ENCODE data around the gene LRRC4C. TPM values are rescaled to one million over a fixed set of nuclear protein-coding genes. Genes with fewer than 3 reads are reported as not detected.

The LRRC4C gene
- total and polyA plus RNA-seq, 10 of the 15 experiments (the other 5 are each of a cell fraction or from before 2014, with no cell fraction given), result 1.5 TPM; not detected in 9

DNA sequence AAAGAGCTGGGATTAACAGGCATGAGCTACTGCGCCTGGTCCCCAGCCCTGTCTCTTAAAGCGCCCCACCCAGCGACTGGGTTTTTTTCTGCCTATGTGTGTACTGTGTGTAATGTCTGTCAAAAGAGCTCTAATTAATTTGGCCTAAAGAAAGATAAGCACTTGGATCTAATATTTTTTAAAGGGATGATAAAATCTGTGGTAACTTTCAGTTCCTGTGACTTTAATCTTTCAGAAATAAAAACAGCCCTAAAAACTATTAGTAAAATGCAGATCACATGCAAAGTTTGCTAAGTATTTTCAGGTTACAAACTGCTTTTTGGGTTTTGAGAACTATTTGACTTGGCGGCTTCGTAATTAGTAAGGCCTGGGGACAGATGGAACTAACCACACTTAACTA lies 1358.7 kb downstream of the LRRC4C start:
- ChIA-PET POLR2A (no interaction called here), CTCF (no interaction called here), SMC1A (ENCODE audit: uncharacterized antibody, unreplicated experiment) (no interaction called here), RAD21 (ENCODE audit: unreplicated experiment) (no interaction called here)
- no peaks in the 10 kb centered on the region for H3K4me1 ChIP-seq (ENCODE audit: control insufficient read depth, insufficient read depth, low read length)
- H2AFZ ChIP-seq (ENCODE audit: control insufficient read depth, low read depth, low read length), result no peak overlapping the region
- in situ Hi-C loops (cut with MboI) (no loop called here), intact Hi-C loops (cut with micrococcal nuclease; ENCODE audit: unreplicated experiment) (no loop called here)
- H3K4me3 ChIP-seq, result no peak overlapping the region
- H3K9ac ChIP-seq (ENCODE audit: control insufficient read depth, insufficient read depth, low read length), result no peak overlapping the region
- TF ChIP-seq BACH1 (IDR thresholded peaks at IDR 0.05; ENCODE audit: borderline replicate concordance) (no peak), EP300 (IDR thresholded peaks at IDR 0.05; ENCODE audit: borderline replicate concordance in 1 of 2, control insufficient read depth in 1 of 2, low read depth in 2 of 2, low read length in 2 of 2) (no peak), ATF7 (IDR thresholded peaks at IDR 0.05; ENCODE audit: low read depth) (no peak), ZNF217 (IDR thresholded peaks at IDR 0.05) (no peak), ZZZ3 (IDR thresholded peaks at IDR 0.05; ENCODE audit: control insufficient read depth, insufficient read length, low read depth) (no peak), PML (IDR thresholded peaks at IDR 0.05; ENCODE audit: low read length) (no peak), NFYB (IDR thresholded peaks at IDR 0.05; ENCODE audit: insufficient read depth, low read depth, low read length) (no peak), MTA2 (IDR thresholded peaks at IDR 0.05; ENCODE audit: low read depth) (no peak)
- TF ChIP-seq, protein P1, sequence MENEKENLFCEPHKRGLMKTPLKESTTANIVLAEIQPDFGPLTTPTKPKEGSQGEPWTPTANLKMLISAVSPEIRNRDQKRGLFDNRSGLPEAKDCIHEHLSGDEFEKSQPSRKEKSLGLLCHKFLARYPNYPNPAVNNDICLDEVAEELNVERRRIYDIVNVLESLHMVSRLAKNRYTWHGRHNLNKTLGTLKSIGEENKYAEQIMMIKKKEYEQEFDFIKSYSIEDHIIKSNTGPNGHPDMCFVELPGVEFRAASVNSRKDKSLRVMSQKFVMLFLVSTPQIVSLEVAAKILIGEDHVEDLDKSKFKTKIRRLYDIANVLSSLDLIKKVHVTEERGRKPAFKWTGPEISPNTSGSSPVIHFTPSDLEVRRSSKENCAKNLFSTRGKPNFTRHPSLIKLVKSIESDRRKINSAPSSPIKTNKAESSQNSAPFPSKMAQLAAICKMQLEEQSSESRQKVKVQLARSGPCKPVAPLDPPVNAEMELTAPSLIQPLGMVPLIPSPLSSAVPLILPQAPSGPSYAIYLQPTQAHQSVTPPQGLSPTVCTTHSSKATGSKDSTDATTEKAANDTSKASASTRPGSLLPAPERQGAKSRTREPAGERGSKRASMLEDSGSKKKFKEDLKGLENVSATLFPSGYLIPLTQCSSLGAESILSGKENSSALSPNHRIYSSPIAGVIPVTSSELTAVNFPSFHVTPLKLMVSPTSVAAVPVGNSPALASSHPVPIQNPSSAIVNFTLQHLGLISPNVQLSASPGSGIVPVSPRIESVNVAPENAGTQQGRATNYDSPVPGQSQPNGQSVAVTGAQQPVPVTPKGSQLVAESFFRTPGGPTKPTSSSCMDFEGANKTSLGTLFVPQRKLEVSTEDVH (IDR thresholded peaks at IDR 0.05; ENCODE audit: low read depth, partially characterized antibody), result no peak
- TF ChIP-seq, protein P2, sequence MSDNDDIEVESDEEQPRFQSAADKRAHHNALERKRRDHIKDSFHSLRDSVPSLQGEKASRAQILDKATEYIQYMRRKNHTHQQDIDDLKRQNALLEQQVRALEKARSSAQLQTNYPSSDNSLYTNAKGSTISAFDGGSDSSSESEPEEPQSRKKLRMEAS (IDR thresholded peaks at IDR 0.05; ENCODE audit: low read depth, low read length), result no peak
- TF ChIP-seq, protein P3, sequence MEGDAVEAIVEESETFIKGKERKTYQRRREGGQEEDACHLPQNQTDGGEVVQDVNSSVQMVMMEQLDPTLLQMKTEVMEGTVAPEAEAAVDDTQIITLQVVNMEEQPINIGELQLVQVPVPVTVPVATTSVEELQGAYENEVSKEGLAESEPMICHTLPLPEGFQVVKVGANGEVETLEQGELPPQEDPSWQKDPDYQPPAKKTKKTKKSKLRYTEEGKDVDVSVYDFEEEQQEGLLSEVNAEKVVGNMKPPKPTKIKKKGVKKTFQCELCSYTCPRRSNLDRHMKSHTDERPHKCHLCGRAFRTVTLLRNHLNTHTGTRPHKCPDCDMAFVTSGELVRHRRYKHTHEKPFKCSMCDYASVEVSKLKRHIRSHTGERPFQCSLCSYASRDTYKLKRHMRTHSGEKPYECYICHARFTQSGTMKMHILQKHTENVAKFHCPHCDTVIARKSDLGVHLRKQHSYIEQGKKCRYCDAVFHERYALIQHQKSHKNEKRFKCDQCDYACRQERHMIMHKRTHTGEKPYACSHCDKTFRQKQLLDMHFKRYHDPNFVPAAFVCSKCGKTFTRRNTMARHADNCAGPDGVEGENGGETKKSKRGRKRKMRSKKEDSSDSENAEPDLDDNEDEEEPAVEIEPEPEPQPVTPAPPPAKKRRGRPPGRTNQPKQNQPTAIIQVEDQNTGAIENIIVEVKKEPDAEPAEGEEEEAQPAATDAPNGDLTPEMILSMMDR (IDR thresholded peaks at IDR 0.05 in 2 of 3, conservative IDR thresholded peaks at IDR 0.05 in 1 of 3; ENCODE audit: control insufficient read depth in 2 of 3, extremely low read depth in 1 of 3, insufficient read depth in 1 of 3, low read depth in 3 of 3, low read length in 3 of 3), result no peak
- TF ChIP-seq, protein P4, sequence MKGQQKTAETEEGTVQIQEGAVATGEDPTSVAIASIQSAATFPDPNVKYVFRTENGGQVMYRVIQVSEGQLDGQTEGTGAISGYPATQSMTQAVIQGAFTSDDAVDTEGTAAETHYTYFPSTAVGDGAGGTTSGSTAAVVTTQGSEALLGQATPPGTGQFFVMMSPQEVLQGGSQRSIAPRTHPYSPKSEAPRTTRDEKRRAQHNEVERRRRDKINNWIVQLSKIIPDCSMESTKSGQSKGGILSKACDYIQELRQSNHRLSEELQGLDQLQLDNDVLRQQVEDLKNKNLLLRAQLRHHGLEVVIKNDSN (IDR thresholded peaks at IDR 0.05; ENCODE audit: borderline replicate concordance, extremely low read length, insufficient read depth, low read depth, low read length), result no peak
- TF ChIP-seq, protein P5, sequence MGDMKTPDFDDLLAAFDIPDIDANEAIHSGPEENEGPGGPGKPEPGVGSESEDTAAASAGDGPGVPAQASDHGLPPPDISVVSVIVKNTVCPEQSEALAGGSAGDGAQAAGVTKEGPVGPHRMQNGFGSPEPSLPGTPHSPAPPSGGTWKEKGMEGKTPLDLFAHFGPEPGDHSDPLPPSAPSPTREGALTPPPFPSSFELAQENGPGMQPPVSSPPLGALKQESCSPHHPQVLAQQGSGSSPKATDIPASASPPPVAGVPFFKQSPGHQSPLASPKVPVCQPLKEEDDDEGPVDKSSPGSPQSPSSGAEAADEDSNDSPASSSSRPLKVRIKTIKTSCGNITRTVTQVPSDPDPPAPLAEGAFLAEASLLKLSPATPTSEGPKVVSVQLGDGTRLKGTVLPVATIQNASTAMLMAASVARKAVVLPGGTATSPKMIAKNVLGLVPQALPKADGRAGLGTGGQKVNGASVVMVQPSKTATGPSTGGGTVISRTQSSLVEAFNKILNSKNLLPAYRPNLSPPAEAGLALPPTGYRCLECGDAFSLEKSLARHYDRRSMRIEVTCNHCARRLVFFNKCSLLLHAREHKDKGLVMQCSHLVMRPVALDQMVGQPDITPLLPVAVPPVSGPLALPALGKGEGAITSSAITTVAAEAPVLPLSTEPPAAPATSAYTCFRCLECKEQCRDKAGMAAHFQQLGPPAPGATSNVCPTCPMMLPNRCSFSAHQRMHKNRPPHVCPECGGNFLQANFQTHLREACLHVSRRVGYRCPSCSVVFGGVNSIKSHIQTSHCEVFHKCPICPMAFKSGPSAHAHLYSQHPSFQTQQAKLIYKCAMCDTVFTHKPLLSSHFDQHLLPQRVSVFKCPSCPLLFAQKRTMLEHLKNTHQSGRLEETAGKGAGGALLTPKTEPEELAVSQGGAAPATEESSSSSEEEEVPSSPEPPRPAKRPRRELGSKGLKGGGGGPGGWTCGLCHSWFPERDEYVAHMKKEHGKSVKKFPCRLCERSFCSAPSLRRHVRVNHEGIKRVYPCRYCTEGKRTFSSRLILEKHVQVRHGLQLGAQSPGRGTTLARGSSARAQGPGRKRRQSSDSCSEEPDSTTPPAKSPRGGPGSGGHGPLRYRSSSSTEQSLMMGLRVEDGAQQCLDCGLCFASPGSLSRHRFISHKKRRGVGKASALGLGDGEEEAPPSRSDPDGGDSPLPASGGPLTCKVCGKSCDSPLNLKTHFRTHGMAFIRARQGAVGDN (IDR thresholded peaks at IDR 0.05), result no peak
- FAIRE-seq (no peak), DNase-seq (ENCODE audit: low read depth, low spot score) (no peak), ATAC-seq (no peak)
- no peaks in the 10 kb centered on the region for H4K20me1 ChIP-seq (ENCODE audit: control insufficient read depth, insufficient read depth)
- WGBS (ENCODE audit: insufficient coverage, insufficient replicate concordance, low lambda C conversion rate, missing lambda C conversion rate), result 74% methylated on average over 5 of the region's 5 CpGs
- no peaks in the 10 kb centered on the region for H3K9me3 ChIP-seq (replicated peaks; ENCODE audit: control insufficient read depth, insufficient read depth, low read length)
- no peak overlapping the region for H3K4me2 ChIP-seq (ENCODE audit: control insufficient read depth, insufficient read depth)
- H3K27me3 ChIP-seq (replicated peaks in 1 of 2; ENCODE audit: control insufficient read depth in 2 of 2, insufficient read depth in 2 of 2, low read length in 1 of 2), result no peaks in the 10 kb centered on the region
- H3K27ac ChIP-seq (ENCODE audit: control insufficient read depth, insufficient read depth), result no peak overlapping the region
- no peaks in the 10 kb centered on the region for H3K79me2 ChIP-seq (ENCODE audit: control insufficient read depth, insufficient read depth, low read length)
- no TSS peak for BruUV-seq (replicated peaks)
- no peaks in the 10 kb centered on the region for H3K36me3 ChIP-seq (ENCODE audit: control insufficient read depth in 2 of 2, insufficient read depth in 2 of 2, low read length in 1 of 2)
